Stimulated activated CD4-positive, alpha-beta T cell treated with anti-CD3 and anti-CD28 coated beads, Interleukin-4, amount 100 ng/mL, for 24 hours (primary cell): ENCODE measurements around the gene MLYCD.
"Not testable (repeated sequence)": the region's sequence is repeated elsewhere in the genome, so short reads cannot be mapped to it uniquely, and the experiment has no call there.

Experiments
- DNase-seq: peaks from one replicate; pipeline ENCODE4 v3.0.0-alpha.2; 2020

MLYCD gene

DNA sequence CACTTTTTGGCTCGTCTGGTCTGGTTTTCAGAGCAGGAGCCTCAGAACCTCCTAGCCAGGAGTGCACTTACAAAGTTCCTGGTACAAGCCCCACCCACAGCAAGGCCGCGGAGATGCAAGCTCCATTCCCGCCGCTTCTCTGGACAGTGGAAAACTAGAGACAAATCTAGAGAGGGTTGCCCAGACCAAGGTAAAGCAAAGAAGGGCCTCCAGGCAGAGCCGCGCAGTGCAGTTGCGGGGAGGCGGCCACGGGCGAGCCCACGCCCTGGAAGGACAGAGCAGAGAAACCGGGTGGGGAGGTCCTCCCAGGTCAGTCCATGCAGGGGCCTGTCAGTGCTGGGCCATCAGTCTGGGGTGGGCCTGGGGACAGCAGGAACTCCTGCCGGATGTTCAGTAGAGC is 43.2 kb downstream of the MLYCD start:
- DNase-seq = no peak

DNA sequence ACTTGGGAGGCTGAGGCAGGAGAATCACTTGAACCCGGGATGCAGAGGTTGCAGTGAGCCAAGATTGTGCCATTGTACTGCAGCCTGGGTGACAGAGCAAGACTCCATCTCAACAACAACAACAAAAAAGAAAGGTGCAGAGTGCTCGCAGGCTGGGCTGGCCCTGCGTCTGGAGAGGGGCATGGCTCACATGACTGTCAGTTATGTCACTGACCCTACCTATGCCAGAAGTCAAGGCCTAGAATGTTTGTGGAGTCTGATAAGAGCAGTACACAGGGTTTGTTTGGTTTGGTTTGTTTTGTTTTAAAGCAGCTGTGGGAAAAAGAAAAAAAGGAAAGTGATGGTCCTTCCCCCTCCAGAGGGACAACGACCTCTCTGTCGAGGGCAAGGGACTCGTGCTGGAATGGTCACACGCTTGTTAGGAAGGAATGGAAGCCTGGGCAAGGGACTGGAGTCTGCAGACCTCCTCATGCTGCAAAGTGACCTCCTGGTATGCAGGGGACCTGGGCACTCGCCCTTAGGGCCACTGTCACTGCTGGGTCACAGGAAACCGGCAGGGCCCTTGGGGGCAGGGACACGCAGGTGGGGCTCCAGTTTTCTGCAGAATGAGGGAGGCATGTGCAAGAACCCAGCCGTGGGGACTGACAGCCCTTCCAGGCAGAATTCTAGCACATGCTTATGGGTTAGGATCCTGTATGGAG is 44.0 kb downstream of the MLYCD start:
- DNase-seq = no peak

DNA sequence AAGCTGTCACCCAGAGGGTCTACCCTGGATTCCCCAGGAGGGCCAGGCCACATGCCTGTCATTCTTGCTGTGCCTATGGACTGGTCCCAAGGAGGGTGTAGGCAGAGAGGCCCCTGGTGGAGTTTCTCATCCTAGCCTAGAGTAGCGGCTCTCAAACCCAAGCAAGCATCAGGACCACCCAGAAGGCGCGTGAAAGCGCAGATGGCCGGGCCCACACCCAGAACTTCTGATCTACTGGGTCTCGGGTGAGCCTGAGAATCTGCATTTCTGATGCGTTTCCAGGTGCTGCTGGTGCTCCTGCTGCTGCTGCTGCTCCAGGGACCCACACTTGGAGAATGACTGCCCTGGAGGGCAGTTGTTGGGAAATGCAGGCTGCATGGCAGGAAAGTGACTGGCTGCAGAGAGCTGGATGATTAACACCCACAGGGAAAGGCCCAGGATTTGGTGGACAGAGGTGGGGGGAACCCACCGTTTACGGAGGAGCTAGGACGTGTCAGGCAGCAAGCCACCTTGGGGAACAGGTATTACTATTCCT is 44.7 kb downstream of the MLYCD start:
- no peak for DNase-seq

DNA sequence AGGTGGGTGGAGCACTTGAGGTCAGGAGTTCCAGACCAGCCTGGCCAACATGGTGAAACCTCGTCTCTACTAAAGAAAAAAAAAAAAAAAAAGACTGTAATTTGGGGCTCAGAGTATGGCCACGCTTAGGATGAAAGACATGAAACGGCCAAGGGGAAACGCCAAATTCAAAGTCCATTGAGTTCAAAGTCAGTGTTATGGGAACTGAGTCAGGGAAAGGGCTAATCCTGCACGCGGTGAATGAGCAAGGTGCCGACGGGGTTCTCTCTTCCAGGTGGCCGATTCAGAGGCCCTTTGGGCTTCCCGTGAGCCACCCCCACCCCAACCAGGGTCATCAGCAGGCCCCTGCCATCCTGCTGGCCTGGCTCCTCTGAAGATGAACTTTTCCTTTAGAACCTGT is 46.7 kb downstream of the MLYCD start:
- no peak for DNase-seq

DNA sequence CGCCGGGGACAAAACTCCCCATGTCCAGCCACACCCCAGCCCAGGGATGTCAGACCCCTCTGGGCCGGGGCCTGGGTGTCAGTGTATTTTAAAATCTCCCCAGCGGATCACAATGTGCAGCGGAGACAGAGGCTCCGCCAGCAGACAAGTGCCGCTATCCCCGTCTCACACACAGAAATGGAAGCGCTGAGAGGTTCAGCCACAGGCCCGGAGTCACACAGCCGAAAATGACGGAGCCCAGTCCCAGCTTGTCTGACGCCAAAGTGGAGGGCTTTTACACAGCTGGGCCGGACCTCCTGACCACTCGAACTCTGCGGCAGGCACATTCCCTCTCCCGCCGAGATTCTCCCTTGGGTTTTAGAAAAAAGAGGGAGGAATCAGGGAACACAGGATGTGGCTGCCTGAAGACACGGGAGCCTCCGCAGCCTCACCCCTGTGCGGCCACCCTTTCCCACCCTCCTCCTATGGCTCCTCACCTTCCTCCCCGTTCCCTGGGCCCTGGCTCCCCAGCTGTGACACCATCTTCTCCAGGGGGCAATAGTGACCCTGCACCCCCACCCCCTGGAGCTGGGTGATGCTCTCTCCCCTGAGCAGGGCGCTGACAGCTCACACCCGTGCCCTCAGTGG is 47.4 kb downstream of the MLYCD start:
- no peak for DNase-seq

DNA sequence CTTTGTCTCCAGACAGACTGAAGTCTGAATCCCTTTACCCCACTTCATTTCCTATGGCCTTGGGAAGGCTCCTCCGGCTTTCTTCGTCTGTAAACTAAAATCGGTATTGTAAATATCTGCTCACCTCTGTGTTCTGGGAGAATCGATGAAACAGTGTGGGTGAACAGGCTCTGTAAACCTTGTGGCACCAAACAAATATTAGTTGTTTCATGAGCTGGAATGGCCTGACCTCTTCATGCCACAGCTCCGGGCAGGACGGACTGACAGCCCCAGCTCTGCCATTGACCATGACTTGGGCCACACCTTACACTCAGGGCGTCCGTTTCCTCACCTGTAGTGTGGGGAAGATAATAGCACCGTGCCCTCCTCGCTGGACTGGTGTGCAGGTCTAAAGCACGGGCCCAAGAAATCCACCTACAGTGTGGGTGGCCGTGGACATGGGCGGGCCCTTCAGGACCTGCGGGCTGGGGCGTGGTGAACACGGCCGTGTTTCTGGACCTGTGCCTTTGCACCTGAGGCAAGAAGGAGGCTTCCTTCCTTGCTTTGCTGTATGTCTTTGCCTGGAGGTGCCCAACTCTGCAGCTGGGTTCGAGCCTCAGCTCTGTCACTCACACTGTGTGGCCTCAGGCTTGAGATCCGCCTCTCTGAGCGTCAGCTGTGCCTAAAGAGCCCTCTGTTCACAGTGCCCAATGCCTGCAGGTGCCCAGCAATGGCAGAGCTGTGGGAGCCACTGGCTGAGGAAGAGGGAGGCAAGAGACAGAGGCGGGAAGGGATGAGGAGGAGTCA is 48.1 kb downstream of the MLYCD start:
- DNase-seq = no peak

DNA sequence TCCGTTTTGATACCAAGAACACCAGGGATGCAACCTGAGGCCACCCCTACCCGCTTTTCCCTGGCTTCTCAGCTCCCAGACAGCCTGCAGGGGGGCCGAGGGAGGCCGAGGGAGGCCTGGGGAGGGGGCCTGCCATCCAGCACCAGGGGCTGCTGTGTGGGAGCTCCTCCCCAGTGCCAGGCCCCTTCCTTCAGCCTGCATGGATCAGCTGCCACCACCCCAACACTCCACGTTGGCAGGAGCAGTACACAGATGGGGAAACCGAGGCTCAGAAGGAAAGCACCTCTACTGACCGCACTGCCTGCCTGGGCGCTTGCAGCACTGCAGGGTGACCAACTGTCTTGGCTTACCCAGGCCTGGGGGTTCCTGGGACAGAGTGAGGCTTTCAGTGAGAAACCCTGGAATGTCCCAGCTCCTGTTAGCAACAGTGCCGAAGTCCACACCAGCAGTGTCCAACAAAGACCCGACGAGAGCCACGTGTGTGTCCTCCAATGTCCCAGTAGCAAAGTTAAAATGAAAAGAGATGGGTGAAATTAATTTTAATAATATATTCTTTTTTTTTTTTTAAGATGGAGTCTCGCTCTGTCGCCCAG is 48.8 kb downstream of the MLYCD start:
- DNase-seq = no peak

DNA sequence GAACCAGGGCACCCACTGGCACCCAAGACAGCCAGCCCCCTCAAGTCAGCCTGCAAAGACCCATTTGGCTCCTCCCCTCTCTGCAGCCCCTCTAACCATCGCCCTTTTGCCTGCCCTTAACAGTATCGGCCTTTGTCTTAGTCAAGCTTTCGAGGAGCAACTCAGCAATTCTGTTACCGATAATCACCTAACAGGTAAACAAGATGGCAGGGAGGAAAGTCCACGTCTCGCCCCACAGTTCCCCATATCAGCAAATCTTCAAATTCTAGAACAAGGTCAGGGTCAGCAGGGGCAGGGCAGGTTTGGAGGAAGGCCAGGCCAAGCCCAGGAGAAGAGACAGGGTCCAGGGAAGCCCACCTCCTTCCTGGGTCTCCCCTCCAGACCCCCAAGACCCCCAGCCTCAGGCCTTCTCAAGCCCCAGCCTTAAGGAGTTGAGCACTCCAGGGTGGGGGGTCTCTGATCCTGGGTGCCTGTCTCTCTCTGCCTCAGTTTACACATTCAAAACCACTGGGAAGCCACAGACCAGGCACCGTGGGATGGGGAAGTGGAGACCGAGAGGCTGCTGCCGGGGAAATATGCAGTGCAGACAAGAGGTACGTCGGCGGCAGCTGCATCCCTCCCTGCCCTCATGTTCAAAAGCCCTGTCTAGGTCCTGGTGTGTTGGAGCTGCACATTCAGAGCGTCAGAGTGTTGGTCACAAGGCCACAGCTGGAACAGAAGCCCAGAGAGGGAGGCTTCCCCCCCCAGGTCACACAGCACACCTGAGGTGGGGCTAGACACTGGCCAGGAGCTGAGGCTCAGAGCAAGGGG is 50.2 kb downstream of the MLYCD start:
- DNase-seq = no peak

DNA sequence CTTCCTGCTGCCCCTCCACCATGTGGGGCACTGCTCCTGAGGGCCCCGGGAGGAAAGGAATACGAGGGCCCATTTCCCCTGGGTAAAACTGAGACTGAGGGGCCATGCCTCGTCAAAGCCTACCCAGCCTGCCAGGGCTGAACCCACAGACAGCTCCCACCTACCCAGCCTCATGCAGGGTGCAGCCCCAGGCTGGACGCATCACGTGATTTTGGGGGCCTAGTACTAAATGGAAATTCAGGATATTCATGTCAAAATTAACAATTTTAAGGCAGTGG is 50.7 kb downstream of the MLYCD start:
- DNase-seq = no peak

DNA sequence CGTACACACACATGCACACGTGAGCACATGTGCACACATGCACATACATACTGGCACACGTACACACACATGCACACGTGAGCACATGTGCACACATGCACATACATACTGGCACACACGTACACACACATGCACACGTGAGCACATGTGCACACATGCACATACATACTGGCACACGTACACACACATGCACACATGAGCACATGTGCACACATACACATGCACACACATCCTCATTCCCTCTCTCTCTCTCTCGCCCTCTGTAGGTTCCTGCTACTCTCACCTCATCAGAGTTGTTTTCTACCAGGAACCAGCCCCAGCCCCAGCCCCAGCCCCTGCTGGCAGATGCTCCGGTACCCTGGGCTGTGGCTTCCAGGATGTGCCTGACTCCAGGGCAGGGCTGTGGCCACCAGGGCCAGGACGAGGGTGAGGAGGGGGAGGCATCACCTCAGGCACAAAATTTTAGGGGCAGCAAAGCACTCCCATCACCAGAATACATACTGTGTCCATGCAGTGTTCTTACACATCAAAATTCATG is 52.0 kb downstream of the MLYCD start:
- not testable (repeated sequence) for DNase-seq

DNA sequence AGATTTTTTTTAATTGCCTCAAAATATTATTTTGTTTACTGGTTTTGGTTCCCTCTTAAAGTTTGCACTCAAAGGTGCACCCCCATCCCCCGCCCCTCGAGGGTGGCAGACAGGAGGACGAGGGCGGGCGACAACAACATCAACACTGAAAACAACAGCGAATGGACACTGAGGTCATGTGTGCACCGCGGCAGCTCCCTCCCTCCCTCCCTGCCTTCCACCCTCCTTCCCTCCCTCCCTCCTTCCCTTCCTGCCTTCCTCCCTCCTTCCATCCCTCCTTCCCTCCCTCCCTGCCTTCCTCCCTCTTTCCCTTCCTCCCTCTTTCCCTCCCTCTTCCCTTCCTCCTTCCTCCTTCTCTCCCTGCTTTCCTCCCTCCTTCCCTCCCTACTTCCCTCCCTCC is 52.6 kb downstream of the MLYCD start:
- DNase-seq = no peak

DNA sequence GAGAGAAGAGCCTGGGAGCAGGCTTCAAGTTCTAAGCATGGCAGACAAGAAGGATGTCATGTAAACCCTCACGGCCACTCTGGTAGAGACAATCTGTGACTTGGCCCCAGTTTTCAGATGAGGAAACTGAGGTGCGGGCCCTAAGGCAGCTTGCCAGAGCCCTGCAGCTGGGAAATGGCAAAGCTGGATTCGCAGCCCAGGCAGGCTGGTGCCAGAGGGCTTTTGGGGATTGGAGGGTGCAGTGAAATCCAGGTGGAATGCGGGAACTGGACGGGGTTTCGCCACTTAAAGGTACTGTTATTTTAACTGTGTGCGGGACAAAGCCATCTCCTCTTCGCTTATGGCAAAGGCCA is 53.6 kb downstream of the MLYCD start:
- DNase-seq = no peak

DNA sequence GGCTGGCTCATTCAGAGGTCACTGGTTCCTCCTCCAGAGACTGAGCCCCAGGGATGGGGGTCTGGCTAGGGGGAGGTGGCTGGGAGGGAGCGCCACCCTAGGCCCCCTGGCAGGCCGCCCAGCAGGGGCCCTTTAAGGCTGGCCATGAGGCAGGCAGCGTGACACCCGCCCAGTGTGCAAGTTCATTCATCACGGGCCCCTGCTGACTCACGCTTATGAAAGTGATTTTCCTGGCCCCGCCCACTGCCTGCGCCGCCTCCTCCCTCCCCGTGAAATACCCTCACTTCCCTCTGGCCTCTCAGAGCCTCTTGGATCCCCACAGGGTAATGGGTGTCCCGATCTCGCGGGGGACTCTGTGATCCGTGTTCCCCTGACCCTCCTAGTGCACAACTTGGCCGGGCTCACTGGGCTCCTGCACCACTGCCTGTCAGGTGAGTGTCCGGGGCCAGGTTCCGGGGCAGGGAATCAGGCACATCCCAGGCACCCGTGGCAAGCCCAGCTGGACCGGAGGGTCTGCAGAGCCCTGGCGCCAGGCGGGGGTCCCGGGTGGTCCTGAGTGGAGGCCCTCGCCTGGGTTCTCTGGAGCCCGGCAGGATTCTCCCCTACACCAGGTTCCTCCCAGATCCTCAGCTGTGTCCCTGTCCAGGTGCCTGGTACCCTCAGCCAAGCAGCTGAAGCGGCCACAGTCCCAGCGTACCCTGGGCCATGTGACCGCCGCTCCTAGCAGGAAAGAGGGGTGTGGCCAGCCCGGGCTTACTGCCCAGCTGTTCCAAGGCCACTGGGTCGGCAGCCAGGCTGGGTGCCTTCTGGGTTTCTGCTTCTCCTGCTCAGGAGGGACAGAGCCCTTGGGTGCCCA is 54.3 kb downstream of the MLYCD start, which contains the start of gene OSGIN1:
TSS of gene OSGIN1 (plus strand) at position 301 of the 856 bp plus-strand sequence. CDS start 4,432 bp downstream, outside the sequence.
- DNase-seq = peak; percentile 85

DNA sequence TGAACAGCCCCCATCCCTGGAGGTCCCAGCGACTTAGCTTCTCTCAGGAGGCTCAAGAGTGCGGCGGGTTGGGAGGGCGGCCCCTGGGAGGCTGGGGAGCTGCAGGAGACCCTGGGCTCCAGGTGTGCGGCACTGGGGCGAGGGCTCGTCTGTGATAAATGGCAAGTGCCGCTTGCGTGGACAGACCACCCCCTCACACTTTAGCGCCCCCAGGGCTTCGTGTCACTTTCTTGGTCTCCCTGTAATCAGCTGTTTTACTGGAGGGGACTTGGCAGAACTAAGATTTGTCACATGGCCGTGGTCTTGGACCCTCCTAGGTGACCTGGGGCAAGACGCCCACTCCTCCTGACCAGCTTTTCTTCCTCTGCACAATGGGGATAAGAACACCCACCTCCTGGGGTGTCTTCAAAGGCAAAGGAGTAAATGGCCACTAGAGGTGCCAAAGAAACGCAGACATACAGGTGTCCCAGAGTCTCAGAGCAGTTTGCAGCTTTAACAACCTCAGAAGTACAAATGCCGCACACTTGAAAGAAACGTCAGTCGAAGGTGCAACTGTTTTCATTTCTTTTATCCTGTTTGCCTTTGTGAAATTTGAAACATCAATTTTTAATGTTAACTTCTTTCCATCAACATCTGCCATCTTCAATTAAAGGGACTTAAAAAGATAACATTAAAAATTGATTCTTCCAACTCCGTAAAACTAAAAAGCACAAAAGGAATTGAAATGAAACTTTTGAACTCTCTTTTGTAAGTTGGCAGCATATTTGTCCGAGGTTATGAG is 55.1 kb downstream of the MLYCD start:
- no peak for DNase-seq

DNA sequence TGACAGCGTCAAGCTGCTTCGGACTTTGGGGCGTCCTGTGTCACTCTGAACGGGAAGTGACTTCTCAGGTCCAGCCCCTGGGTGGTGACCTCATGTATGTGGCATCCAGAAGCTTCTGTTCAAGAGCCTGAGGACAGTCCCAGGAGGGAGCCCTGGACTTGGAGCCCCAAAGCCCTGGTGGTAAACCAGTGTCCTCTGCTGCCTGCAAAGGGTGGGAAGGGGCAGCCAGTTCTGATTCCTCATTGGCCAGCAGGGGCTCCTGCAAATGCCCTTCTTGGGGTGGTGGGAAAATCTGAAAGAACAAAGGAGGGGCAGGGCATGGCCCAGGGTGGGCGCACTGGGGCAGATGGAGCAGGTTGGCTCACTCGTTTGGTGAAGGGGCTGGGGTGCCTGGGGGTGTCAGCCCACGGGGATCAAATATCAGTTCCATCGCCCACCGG is 55.7 kb downstream of the MLYCD start:
- DNase-seq = no peak

DNA sequence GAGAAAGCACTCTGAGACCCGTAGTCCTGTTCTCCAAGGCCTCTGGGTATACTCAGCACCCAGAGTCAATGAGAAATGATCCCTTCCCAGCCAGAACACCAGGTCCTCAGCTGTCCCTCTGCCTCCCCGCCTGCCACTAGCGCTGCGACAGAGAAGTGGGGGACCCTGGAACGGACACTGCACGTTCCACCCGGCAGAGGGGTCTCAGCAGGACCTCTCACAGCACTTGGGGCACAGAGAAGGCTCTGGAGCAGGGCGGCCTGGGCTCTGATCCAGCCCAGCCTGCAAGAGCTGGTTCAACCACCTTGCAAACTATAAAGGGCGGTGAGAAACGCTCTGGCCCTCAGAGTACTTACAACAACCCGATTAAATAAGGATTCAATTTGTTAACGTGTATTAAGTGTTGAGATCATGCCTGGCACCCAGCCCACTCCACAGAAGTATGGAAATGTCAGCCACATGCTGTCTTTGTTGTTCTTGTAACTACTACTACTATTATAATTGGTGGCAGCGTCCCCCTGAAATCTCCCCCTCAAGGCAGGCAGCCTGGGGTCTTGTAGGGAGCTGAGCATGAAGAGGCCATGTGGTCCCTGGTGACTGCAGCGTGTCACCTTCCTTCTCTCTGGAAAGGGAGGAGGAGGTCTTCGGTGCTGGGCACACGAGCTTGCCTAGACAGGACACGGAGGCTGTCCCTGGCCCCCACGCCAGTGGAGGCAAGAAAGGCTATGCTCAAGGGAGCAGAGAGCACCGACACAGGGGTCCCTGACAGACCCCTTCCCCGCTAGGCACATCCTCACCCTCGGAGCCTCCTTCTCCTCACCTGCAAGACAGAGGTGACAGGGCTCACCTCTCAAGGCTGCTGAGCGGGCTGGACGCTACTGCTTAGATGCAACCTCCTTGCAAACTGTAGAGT is 56.6 kb downstream of the MLYCD start:
- DNase-seq = no peak

DNA sequence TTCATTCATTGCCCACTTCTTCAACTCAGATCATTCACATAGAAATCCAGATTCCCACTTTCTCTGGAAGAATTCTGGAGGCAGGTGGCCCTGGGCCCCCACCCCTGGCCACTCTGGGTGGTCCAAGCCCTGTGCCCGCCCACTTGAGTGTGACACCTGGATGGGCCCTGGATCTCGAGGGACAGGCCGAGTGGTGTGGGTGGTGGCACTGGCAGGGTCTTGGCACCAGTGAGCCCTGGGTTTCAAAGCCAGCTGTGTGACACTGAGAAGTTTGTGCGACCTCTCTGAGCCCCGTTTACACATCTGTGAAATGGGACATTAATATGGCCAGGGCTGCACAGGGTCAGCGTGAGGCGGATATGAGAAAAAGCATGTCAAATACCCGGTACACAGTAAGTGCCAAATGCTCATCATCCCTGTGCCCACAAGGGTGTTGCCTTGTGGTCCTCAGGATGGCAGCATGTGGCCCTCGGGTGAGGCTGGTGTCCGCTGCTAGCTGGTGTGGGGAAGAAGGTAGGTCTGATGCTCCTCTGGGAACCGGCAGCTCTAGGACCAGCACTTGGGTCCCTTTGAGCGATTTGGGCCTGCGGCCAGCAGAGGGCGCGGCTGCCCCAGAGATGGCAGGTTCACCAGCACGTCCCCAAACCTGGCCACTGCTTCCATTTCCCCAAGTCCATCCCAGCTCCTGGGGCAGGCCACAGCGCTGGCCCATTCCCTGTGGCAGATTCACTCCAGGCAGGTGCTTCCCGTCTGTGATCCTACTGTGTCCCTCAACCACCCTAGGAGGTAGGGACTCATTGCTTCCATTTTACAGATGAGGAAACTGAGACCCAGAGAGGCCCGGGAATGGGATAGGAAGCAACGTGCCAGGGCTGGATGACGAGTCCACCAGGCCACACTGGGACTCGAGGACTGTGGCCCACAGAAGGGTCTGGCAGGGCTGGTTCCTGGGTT is 57.7 kb downstream of the MLYCD start:
- peak; percentile 76 for DNase-seq

DNA sequence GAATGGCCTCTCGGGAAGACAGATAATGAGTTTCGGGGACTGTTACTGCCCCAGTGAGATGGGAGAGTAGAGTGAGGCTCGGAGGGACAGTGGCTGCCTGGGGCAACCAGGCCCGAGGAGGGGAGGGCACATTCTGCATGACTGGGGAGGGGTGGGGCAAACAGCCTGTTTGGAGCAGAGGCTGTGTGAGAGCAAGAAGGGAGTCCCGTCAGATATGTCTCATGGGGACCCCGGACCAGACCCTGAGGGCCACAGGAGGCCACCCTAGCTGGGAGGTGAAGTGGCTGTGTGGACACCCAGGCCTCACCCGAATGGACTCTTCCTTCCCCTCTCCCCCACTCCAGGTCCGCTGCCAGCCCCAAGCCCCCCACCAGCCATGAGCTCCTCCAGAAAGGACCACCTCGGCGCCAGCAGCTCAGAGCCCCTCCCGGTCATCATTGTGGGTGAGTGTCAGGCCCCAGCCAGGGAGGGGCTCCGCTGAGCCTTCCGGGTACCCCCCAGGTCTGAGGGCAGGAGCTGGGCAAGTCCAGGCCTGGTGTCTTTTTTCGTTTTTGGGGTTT is 58.5 kb downstream of the MLYCD start:
- no peak for DNase-seq
